Ovary (tissue), 9 donors: ENCODE data around the gene FLACC1. TPM values are rescaled to one million over a fixed set of nuclear protein-coding genes. Genes with fewer than 3 reads are reported as not detected.

Experiments
- DNase-seq, 5 donors: peaks; one replicate each; pipeline ENCODE4 v3.0.0-alpha.2; 2019 to 2020
- H3K27ac ChIP-seq, 2 donors: fragments of 200-600 bp; one replicate each; pipeline versions ENCODE4 v1.5.1 to v1.8.0; 2019 to 2022
- H3K27me3 ChIP-seq: fragments of 200-600 bp; one replicate; pipeline ENCODE4 v1.8.0; 2022
- H3K36me3 ChIP-seq: fragments of 200-600 bp; sonication (generic); one replicate; pipeline ENCODE4 v1.5.1; 2019
- H3K4me1 ChIP-seq: one replicate; pipeline ENCODE4 v1.8.1; 2013; ENCODE audit warnings: mild to moderate bottlenecking, moderate library complexity; ENCODE audit not compliant: insufficient read depth
- H3K4me3 ChIP-seq: fragments of 200-600 bp; sonication (generic); one replicate; pipeline ENCODE4 v1.5.1; 2017
- H3K9me3 ChIP-seq, 2 donors: fragments of 200-600 bp in 1 of 2; sonication (generic) in 1 of 2; one replicate each; pipeline versions ENCODE4 v1.5.1 to v1.8.1; 2013 to 2019; ENCODE audit warnings: mild to moderate bottlenecking in 1 of 2, moderate library complexity in 1 of 2
- EP300 ChIP-seq: sonication (generic); formaldehyde crosslinking; IDR thresholded peaks from one replicate; pipeline ENCODE4 v1.6.1; 2017; ENCODE audit warnings: antibody characterized with exemption
- POLR2A ChIP-seq: fragments of 450-650 bp; IDR thresholded peaks from one replicate; pipeline ENCODE4 v1.6.1; 2017; ENCODE audit warnings: antibody characterized with exemption, mild to moderate bottlenecking, moderate library complexity
- WGBS, 3 donors: extraction: QIAGEN DNeasy Blood & Tissue Kit in 1 of 3; methylation state at CpG; one replicate each; pipeline versions ENCODE4 v1.1.5 to v1.1.7; 2013 to 2017; 5-methylcytosine and 5-hydroxymethylcytosine counted together
- intact Hi-C, 4 donors: fragments of 100-400 bp; cut with DNase I; formaldehyde crosslinking; loops; one replicate each; pipeline versions ENCODE4 v1.11.0 to v1.15.1; 2022 to 2023
- polyA plus RNA-seq, 2 donors: library from polyadenylated mRNA; stranded (reverse); fragments of 200-250 nt in 1 of 2; fragments of 350-450 nt in 1 of 2; fragmentation: Illumina TruSeq in 1 of 2; extraction: RNeasy Lipid Tissue Mini Kit (QIAGEN cat#74804) in 1 of 2; gene quantifications; one replicate each; pipeline ENCODE4 v1.2.3, GENCODE V29; 2013 to 2014
- total RNA-seq, 7 donors: library from RNA; depleted of rRNA in 2 of 7; stranded (reverse); fragments of >200 nt in 2 of 7; fragmentation: NEBNext Ultra II Directional in 3 of 7; extraction: Animal tissue kit (Norgen Biotek cat#: 25700) in 3 of 7; gene quantifications; one replicate each; pipeline versions ENCODE4 v1.1.0 to v1.2.4, GENCODE V29; 2016 to 2023
- TF ChIP-seq, protein P1 (sequence below), 3 donors: fragments of 450-650 bp in 2 of 3; fragments of 200-600 bp in 1 of 3; IDR thresholded peaks; one replicate each; pipeline versions ENCODE4 v1.5.1 to v1.8.0; 2016 to 2022; ENCODE audit warnings: antibody characterized with exemption in 3 of 3, mild to moderate bottlenecking in 1 of 3
- donor health status: DM: no; HTN: no; CAD: no; lungs with moderate emphysema.
- donor health status: DM: no; HTN: no; CAD: no.
- donor health status: Bipolar disorder and iron deficiency.
- donor health status: DM: yes; HTN: yes; CAD: no.
- donor health status: DM: no; HTN: no; CAD: no.
- donor health status: DM: yes; HTN: yes; CAD: no.

Gene FLACC1
- total and polyA plus RNA-seq, 9 donors = 0.30 to 4.4 (median 0.83) TPM; not detected in 1

DNA sequence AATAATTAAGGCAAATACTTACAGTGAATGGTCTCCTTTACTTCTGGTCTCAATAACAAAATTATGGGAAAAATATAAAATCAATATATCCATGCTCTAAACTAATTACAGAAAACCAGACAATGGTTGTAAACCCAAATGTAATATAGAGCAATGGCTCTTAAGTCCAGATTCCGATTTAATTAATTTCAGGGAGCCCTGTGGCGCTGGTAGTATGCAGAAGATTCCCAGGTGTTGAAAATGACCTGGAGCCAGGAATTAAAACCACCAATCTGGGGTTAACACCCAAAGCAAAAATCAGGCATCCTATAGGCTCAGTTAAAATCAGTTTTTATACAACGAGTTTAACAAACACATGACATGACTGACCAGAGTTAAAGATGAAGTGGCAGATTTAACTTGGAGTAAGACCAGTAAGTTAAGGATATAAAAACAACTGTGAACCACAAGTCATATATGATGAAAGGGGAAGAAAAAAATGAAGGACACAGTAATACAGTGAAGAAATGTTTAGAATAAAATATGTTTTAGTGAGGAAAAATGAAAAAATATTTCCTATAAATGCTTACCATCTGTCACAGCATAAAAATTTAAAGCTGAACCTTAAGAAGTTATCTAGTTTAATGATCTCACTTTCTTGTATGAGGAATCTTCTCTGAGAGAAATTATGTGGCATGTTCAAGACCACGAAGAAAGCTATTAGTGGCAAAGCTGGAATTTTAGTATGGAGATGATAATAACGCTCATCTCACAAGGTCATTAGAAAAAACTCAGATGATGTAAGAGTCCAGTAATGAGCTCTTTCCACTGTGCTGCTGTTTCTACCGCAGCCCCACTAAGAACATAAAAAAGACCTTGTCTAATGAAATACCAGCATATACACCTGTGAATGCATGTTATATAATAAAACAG, 45.8 kb upstream of the FLACC1 start:
- Histone ChIP-seq H3K36me3 (no peaks in the 10 kb centered on the region), H3K4me1 (peaks cover 6% of the 10 kb centered on the region), H3K27me3 (no peaks in the 10 kb centered on the region), H3K9me3 (no peaks in the 10 kb centered on the region), H3K4me3 (no peak overlapping the region), H3K27ac (no peak overlapping the region)
- no peak for DNase-seq
- TF ChIP-seq EP300 = no peak
- TF ChIP-seq, protein P1, sequence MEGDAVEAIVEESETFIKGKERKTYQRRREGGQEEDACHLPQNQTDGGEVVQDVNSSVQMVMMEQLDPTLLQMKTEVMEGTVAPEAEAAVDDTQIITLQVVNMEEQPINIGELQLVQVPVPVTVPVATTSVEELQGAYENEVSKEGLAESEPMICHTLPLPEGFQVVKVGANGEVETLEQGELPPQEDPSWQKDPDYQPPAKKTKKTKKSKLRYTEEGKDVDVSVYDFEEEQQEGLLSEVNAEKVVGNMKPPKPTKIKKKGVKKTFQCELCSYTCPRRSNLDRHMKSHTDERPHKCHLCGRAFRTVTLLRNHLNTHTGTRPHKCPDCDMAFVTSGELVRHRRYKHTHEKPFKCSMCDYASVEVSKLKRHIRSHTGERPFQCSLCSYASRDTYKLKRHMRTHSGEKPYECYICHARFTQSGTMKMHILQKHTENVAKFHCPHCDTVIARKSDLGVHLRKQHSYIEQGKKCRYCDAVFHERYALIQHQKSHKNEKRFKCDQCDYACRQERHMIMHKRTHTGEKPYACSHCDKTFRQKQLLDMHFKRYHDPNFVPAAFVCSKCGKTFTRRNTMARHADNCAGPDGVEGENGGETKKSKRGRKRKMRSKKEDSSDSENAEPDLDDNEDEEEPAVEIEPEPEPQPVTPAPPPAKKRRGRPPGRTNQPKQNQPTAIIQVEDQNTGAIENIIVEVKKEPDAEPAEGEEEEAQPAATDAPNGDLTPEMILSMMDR (IDR thresholded peaks at IDR 0.05) = no peak
- TF ChIP-seq POLR2A = no peak
- intact Hi-C loops = no loop called here
- WGBS, 3 donors = 54 to 57% (median 56%) methylated on average over 6 of the region's 6 CpGs

DNA sequence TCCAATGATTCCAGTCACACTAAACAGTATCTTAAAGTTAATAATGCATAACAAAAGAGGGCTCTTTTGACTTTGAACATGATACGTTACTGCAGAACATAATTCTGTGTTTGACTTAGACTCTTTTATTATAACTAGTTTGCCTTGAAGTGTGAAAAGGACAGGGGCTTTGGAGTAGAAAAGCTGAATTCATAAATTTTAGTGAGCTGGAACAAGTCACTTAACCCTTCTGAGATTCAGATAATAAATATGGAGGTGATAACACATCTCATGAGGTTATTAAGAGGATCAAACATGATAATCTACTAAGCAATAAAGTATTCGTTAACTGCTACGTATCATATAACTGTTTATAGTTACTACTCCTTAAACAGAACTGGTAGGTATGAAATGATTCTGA, 44.7 kb upstream of the FLACC1 start:
- DNase-seq = no peak
- TF ChIP-seq, protein P1 (IDR thresholded peaks at IDR 0.05) = no peak
- TF ChIP-seq EP300 (no peak), POLR2A (no peak)
- Histone ChIP-seq H3K9me3 (no peaks in the 10 kb centered on the region), H3K36me3 (no peaks in the 10 kb centered on the region), H3K27me3 (no peaks in the 10 kb centered on the region), H3K4me3 (no peak overlapping the region), H3K27ac (no peak overlapping the region), H3K4me1 (peaks cover 6% of the 10 kb centered on the region)
- 94 to 97% (median 97%) methylated on average over 3 of the region's 3 CpGs for WGBS, 3 donors
- intact Hi-C loops = no loop called here

DNA sequence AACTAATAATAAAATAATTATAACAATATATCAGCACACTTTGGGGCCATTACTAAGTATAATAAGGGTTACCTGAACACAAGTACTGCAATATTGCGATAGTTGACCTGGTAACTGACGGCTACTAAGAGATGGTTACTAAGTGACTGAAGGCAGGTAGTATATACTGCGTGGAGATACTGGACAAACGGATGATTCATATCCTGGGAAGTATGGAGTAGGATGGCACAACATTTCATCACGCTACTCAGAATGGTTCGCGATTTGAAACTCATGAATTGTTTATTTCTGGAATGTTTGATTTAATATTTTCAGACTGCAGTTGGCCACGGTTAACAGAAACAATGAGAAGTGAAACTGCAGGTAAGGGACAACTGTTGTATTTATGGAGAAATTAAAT, 39.5 kb upstream of the FLACC1 start:
- WGBS, 3 donors = 85 to 96% (median 93%) methylated on average over 8 of the region's 8 CpGs
- no peaks in the 10 kb centered on the region for H3K4me1 ChIP-seq
- H3K4me3 ChIP-seq = no peak overlapping the region
- intact Hi-C loops = no loop called here
- no peak for DNase-seq
- no peaks in the 10 kb centered on the region for H3K9me3 ChIP-seq
- TF ChIP-seq EP300 (no peak), POLR2A (no peak)
- TF ChIP-seq, protein P1 (IDR thresholded peaks at IDR 0.05) = no peak
- no peaks in the 10 kb centered on the region for H3K27me3 ChIP-seq
- H3K36me3 ChIP-seq = no peaks in the 10 kb centered on the region
- H3K27ac ChIP-seq = no peak overlapping the region

DNA sequence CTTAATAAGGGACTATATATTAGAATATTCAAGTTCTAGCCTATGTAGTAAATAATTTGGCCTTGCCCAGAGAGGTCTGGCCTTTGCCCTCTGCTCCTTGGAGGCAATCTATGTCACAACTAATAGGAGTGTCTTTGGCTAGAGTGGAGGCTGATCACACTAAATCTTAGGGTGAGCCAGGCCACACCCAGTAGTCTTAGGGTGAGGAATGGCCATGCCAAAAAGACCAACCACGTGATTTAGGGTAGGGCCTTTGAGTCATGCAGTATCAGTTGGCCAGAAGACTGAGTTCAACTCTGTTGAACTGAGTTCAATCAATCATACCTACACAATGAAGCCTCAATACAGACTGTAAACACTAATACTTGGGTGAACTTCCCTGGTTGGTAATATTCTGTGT, 26.0 kb upstream of the FLACC1 start:
- 78 to 95% (median 80%) methylated on average over 1 of the region's 1 CpG for WGBS, 3 donors
- H3K36me3 ChIP-seq = no peaks in the 10 kb centered on the region
- H3K4me3 ChIP-seq = no peak overlapping the region
- H3K4me1 ChIP-seq = no peaks in the 10 kb centered on the region
- no peaks in the 10 kb centered on the region for H3K27me3 ChIP-seq
- no peak overlapping the region for H3K27ac ChIP-seq
- TF ChIP-seq POLR2A = no peak
- TF ChIP-seq, protein P1 (IDR thresholded peaks at IDR 0.05) = no peak
- no peak for TF ChIP-seq EP300
- intact Hi-C loops = no loop called here
- H3K9me3 ChIP-seq = no peaks in the 10 kb centered on the region
- no peak for DNase-seq
